WTC11 (cell line): ENCODE measurements around the gene ZNF205.

Experiments
- CTCF ChIP-seq: fragments of 200-600 bp; IDR thresholded peaks from 2 replicates; pipeline ENCODE4 v1.8.0; 2022; ENCODE audit warnings: antibody characterized with exemption
- HMGA2 ChIP-seq: fragments of 250-450 bp; sonication (Bioruptor Pico); IDR thresholded peaks from 2 replicates; pipeline ENCODE4 v1.4.0; 2021; ENCODE audit warnings: mild to moderate bottlenecking, moderate library complexity
- JUN ChIP-seq: sonication (generic); formaldehyde crosslinking; IDR thresholded peaks from 2 replicates; pipeline ENCODE4 v1.8.0; 2023; ENCODE audit warnings: mild to moderate bottlenecking, missing genetic modification reagents
- NFE2L1 ChIP-seq: sonication (generic); formaldehyde crosslinking; IDR thresholded peaks from 2 replicates; pipeline ENCODE4 v1.8.1; 2023; ENCODE audit warnings: missing genetic modification reagents
- NR2C2 ChIP-seq: sonication (generic); formaldehyde crosslinking; IDR thresholded peaks from 2 replicates; pipeline ENCODE4 v1.8.0; 2022; ENCODE audit warnings: mild to moderate bottlenecking, missing genetic modification reagents

GRCh38 chr16:3099732-3100499, 12.5 kb upstream of the ZNF205 start:
- TF ChIP-seq CTCF (no peak), NFE2L1 (no peak), NR2C2 (CRISPR knock-in tag) (no peak; the same call in 1 of the 2 replicates), JUN (CRISPR knock-in tag) (no peak), HMGA2 (CRISPR knock-in tag) (no peak)
